Astrocyte (in vitro differentiated cells and primary cell): ENCODE measurements around the gene SPNS1.

Source experiments
- EZH2 ChIP-seq: IDR thresholded peaks from 2 replicates; pipeline ENCODE4 v1.6.1; 2012; ENCODE audit warnings: mild to moderate bottlenecking, low read length, inconsistent platforms; ENCODE audit not compliant: insufficient read depth
- TF ChIP-seq, protein P1 (sequence below): IDR thresholded peaks from 2 replicates; pipeline ENCODE4 v1.5.1; 2011; ENCODE audit warnings: low read depth, mild to moderate bottlenecking, inconsistent platforms, low read length, moderate library complexity; ENCODE audit not compliant: insufficient read depth

GRCh38 chr16:28985211-28986041 lies 10.8 kb downstream of the SPNS1 start:
- TF ChIP-seq, protein P1, sequence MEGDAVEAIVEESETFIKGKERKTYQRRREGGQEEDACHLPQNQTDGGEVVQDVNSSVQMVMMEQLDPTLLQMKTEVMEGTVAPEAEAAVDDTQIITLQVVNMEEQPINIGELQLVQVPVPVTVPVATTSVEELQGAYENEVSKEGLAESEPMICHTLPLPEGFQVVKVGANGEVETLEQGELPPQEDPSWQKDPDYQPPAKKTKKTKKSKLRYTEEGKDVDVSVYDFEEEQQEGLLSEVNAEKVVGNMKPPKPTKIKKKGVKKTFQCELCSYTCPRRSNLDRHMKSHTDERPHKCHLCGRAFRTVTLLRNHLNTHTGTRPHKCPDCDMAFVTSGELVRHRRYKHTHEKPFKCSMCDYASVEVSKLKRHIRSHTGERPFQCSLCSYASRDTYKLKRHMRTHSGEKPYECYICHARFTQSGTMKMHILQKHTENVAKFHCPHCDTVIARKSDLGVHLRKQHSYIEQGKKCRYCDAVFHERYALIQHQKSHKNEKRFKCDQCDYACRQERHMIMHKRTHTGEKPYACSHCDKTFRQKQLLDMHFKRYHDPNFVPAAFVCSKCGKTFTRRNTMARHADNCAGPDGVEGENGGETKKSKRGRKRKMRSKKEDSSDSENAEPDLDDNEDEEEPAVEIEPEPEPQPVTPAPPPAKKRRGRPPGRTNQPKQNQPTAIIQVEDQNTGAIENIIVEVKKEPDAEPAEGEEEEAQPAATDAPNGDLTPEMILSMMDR = no peak
- no peak for TF ChIP-seq EZH2
